Esophagus muscularis mucosa (tissue), 4 donors: Measurements from ENCODE around the gene ESRRB. TPM values are rescaled to one million over a fixed set of nuclear protein-coding genes. Genes with fewer than 3 reads are reported as not detected.

Experiments used
- DNase-seq: peaks from one replicate; pipeline ENCODE4 v3.0.0-alpha.2; 2017; ENCODE audit errors: extremely low spot score
- H3K27ac ChIP-seq, 4 donors: fragments of 200-600 bp; sonication (generic); replicated peaks in 1 of 4; 1 replicate in 3 of 4; 2 replicates in 1 of 4; pipeline ENCODE4 v1.5.1; 2016 to 2019; ENCODE audit warnings: mild to moderate bottlenecking in 1 of 4
- H3K27me3 ChIP-seq, 4 donors: fragments of 200-600 bp; sonication (generic); one replicate each; pipeline versions ENCODE4 v1.5.1 to v1.6.0; 2016 to 2019
- H3K36me3 ChIP-seq, 4 donors: fragments of 200-600 bp; sonication (generic); one replicate each; pipeline ENCODE4 v1.5.1; 2016 to 2019
- H3K4me1 ChIP-seq, 4 donors: fragments of 200-600 bp; sonication (generic); one replicate each; pipeline ENCODE4 v1.5.1; 2016 to 2019
- H3K4me3 ChIP-seq, 4 donors: fragments of 200-600 bp; sonication (generic); 1 replicate in 2 of 4; 2 replicates in 2 of 4; pipeline ENCODE4 v1.5.1; 2016 to 2019; ENCODE audit warnings: mild to moderate bottlenecking in 4 of 4, moderate library complexity in 1 of 4
- H3K9me3 ChIP-seq, 4 donors: fragments of 200-600 bp; sonication (generic); 1 replicate in 3 of 4; 2 replicates in 1 of 4; pipeline ENCODE4 v1.5.1; 2016 to 2019
- CTCF ChIP-seq, 3 experiments: fragments of 200-600 bp in 2 of 3; fragments of 450-650 bp in 1 of 3; sonication (generic) in 2 of 3; IDR thresholded peaks; one replicate each; pipeline ENCODE4 v1.5.1; 2017 to 2019; ENCODE audit warnings: antibody characterized with exemption in 3 of 3, mild to moderate bottlenecking in 2 of 3, moderate library complexity in 1 of 3
- EP300 ChIP-seq: sonication (generic); formaldehyde crosslinking; IDR thresholded peaks from one replicate; pipeline ENCODE4 v1.6.1; 2017; ENCODE audit warnings: antibody characterized with exemption
- POLR2A ChIP-seq: fragments of 450-650 bp; IDR thresholded peaks from one replicate; pipeline ENCODE4 v1.6.1; 2017; ENCODE audit warnings: antibody characterized with exemption, moderate library complexity, mild to moderate bottlenecking, low read depth
- POLR2AphosphoS5 ChIP-seq, 2 donors: sonication (generic); formaldehyde crosslinking; IDR thresholded peaks; one replicate each; pipeline ENCODE4 v1.6.1; 2017; ENCODE audit warnings: antibody characterized with exemption in 2 of 2
- WGBS: methylation state at CpG from one replicate; pipeline ENCODE4 v1.1.5; 2018; 5-methylcytosine and 5-hydroxymethylcytosine counted together
- intact Hi-C: fragments of 100-400 bp; cut with DNase I; formaldehyde crosslinking; loops from one replicate; pipeline ENCODE4 v1.15.1; 2023
- total RNA-seq, 4 donors: library from RNA; depleted of rRNA; stranded (reverse); fragments of >200 nt; gene quantifications; one replicate each; pipeline versions ENCODE4 v1.1.0 to v1.2.1, GENCODE V29; 2016

The ESRRB gene
- total RNA-seq, 4 donors from 2014 or later = 0.17 to 0.26 TPM; not detected in 2

GRCh38 chr14:76446921-76447320 lies 71.0 kb downstream of the ESRRB start:
- no peak overlapping the region for H3K27ac ChIP-seq

GRCh38 chr14:76450476-76450875 lies 74.5 kb downstream of the ESRRB start:
- intact Hi-C loops = no loop called here
- TF ChIP-seq POLR2AphosphoS5 (IDR thresholded peaks at IDR 0.05) (no peak), EP300 (no peak), CTCF (IDR thresholded peaks at IDR 0.05) (no peak), POLR2A (no peak)
- WGBS = 69% methylated on average over 4 of the region's 4 CpGs

More at GRCh38 chr14:76446921-76447320, 71.0 kb downstream of the ESRRB start:
- H3K36me3 ChIP-seq = no peaks in the 10 kb centered on the region
- DNase-seq = no peak
- intact Hi-C loops = no loop called here
- no peaks in the 10 kb centered on the region for H3K4me1 ChIP-seq
- 73% methylated on average over 7 of the region's 7 CpGs for WGBS
- no peaks in the 10 kb centered on the region for H3K27me3 ChIP-seq
- H3K4me3 ChIP-seq = no peak overlapping the region
- no peak for TF ChIP-seq CTCF (IDR thresholded peaks at IDR 0.05)
- no peak for TF ChIP-seq POLR2A
- no peak for TF ChIP-seq POLR2AphosphoS5 (IDR thresholded peaks at IDR 0.05)
- no peak for TF ChIP-seq EP300
- H3K9me3 ChIP-seq = no peaks in the 10 kb centered on the region

GRCh38 chr14:76456200-76456599 lies 80.3 kb downstream of the ESRRB start:
- no peaks in the 10 kb centered on the region for H3K9me3 ChIP-seq
- no peaks in the 10 kb centered on the region for H3K36me3 ChIP-seq
- no peaks in the 10 kb centered on the region for H3K4me1 ChIP-seq
- 70% methylated on average over 2 of the region's 2 CpGs for WGBS
- no peak for DNase-seq
- H3K27me3 ChIP-seq = no peaks in the 10 kb centered on the region
- intact Hi-C loops = no loop called here
- no peak overlapping the region for H3K27ac ChIP-seq
- TF ChIP-seq POLR2A = no peak
- TF ChIP-seq CTCF (IDR thresholded peaks at IDR 0.05) = peak; percentile 19 to 38 (median 26)
- H3K4me3 ChIP-seq = no peak overlapping the region

More at GRCh38 chr14:76450476-76450875, 74.5 kb downstream of the ESRRB start:
- Histone ChIP-seq H3K27ac (no peak overlapping the region), H3K36me3 (no peaks in the 10 kb centered on the region), H3K4me1 (no peaks in the 10 kb centered on the region), H3K4me3 (no peak overlapping the region), H3K27me3 (no peaks in the 10 kb centered on the region), H3K9me3 (no peaks in the 10 kb centered on the region)
- DNase-seq = no peak

GRCh38 chr14:76456891-76457586 lies 81.1 kb downstream of the ESRRB start:
- no peak overlapping the region for H3K4me3 ChIP-seq
- H3K4me1 ChIP-seq = no peaks in the 10 kb centered on the region
- DNase-seq = no peak
- no peaks in the 10 kb centered on the region for H3K36me3 ChIP-seq
- TF ChIP-seq CTCF (IDR thresholded peaks at IDR 0.05) (no peak), POLR2A (no peak), POLR2AphosphoS5 (IDR thresholded peaks at IDR 0.05) (no peak)
- H3K27me3 ChIP-seq = no peaks in the 10 kb centered on the region
- no peaks in the 10 kb centered on the region for H3K9me3 ChIP-seq
- WGBS = 87% methylated on average over 8 of the region's 9 CpGs
- intact Hi-C loops = no loop called here
- H3K27ac ChIP-seq = no peak overlapping the region

- TF ChIP-seq CTCF (IDR thresholded peaks at IDR 0.05) (no peak), EP300 (no peak), POLR2A (no peak), POLR2AphosphoS5 (IDR thresholded peaks at IDR 0.05) (no peak)
- Histone ChIP-seq H3K27ac (no peak overlapping the region), H3K36me3 (no peaks in the 10 kb centered on the region), H3K9me3 (no peaks in the 10 kb centered on the region), H3K4me1 (no peaks in the 10 kb centered on the region), H3K4me3 (no peak overlapping the region), H3K27me3 (no peaks in the 10 kb centered on the region)
- WGBS = 90% methylated on average over 5 of the region's 5 CpGs
- intact Hi-C loops = no loop called here
- DNase-seq = no peak
Measured at GRCh38 chr14:76457841-76458240, 81.9 kb downstream of the ESRRB start.
